ENCODE measurements around the gene TAAR5.
"Not testable (repeated sequence)": the region's sequence is repeated elsewhere in the genome, so short reads cannot be mapped to it uniquely, and the experiment has no call there.

- TF ChIP-seq CTCF (IDR thresholded peaks at IDR 0.05; ENCODE audit: poor library complexity); EZH2phosphoT487 (IDR thresholded peaks at IDR 0.05; ENCODE audit: low read depth, severe bottlenecking, unreplicated experiment): not testable (repeated sequence)
Observed at GRCh38 chr6:132635288-132635687, 45.7 kb upstream of the TAAR5 start.
